Endometrial microvascular endothelial cells (primary cell): Measurements from ENCODE around the gene ID4. TPM values are rescaled to one million over a fixed set of nuclear protein-coding genes. Genes with fewer than 3 reads are reported as not detected.

Source experiments
- in situ Hi-C: cut with HindIII; loops from 2 replicates; pipeline ENCODE4 v1.10.0; 2017; ENCODE audit warnings: low sequenced_read_pairs, low pct_unique_long_range_greater_than_20kb; ENCODE audit errors: inconsistent ontology term
- total RNA-seq: library from RNA; depleted of rRNA; stranded (reverse); fragments of >200 nt; gene quantifications from one replicate; pipeline ENCODE4 v1.2.3, GENCODE V29; 2015; ENCODE audit errors: inconsistent ontology term

ID4 gene, protein sequence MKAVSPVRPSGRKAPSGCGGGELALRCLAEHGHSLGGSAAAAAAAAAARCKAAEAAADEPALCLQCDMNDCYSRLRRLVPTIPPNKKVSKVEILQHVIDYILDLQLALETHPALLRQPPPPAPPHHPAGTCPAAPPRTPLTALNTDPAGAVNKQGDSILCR
- total RNA-seq = not detected

DNA sequence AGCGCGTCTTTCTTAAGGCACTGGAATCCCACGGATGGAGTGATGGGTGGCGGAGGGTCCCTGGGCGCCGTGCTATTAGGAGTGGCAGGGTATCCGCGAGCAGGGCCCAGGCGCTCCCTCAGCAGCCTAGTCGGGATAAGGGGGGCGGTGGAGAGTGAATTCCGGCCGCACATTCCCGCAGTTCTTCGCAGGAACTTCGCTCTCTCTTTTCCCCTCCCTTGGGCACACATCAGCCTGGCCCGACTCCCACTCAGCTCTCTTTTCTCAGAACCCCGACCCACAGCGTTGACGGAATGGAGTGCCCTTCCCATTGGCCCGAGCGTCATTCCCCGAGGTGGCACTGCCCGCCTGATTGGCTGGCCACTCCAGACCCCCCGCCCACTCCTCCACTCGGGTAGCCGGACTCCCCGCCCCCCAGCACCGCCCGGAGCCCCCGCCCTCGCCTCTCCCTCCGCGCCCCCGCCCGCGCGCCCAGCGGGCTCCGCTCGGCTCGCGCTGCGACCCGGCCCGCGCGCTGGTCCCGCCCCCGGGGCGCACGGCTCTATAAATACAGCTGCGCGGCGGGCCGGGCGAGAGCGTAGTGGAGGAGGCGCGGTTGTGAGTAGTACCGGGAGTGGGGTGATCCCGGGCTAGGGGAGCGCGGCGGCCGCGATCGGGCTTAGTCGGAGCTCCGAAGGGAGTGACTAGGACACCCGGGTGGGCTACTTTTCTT, at the start of gene ID4:
ID4 (plus strand) TSS at position 572 of the 712 bp plus-strand sequence. CDS start 385 bp downstream, outside the sequence.
- in situ Hi-C loops = no loop called here

DNA sequence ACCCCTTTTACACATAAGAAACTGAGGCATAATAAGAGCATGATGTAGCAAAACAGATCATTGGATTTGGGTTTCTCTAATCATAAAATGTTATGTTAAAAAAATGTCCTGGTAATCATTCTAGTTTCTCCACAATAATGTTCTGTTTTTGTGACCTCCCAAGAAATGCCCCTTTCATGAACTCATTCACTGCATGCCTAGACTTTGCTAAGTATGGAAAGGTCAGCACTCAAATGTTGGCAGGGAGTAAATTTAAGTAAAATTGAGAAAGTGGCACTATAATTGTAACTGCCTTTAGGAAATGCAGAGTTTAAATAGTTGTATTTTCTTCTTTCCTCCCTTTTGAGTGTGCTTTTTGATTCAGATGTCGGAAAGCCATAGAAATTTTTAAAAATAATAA, 48.5 kb upstream of the ID4 start:
- in situ Hi-C loops = no loop called here

DNA sequence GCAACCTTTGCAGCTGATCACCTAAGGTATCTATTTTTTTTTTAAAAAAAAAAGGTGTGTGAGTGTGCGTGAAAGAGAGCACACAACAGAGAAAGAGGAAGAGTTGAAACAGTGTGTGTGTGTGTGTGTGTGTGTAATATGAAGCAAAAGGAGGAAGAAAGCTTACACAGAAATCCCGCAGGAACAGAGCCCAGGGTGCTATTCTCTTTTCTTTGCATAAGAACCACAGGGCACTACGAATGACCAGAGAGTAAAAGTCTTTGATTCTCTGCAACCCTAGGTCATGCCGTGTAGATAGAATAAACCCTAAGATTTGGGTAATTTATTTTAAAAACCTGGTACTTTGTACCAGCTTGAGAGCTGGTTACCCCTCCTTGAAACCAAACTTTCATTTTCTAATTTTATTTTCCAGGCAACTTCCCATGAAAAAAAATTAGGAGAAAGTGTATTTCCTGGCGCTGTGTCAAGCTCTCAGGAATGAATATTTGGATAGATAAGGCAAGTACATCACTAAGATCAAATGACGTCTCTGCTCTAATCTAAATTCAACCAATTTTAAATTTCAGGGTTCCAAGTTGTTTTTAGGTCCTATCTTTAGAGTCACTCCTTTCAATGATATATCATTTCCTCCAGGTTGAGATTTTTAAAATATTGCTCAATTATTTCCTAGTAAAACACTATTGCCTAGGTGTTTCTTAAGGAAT, 47.9 kb upstream of the ID4 start:
- in situ Hi-C loops = no loop called here

DNA sequence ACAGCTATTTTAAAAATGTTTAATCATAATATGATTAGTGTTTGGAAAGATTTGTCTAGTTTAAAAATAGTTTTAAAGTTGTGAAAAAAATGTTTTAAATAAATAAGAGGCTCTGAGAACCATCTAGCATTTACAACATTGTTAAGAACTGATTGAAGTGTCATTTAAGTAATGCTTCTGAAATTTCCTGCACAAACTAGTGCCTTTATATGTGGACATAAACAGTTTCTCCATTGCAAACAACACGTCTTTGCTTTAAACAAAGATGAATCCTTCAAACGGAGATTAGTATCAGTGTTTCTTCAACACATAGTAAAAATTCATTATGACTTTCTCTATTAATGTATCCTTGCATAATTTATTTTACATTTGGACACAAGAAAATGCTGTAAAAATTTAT, 45.9 kb upstream of the ID4 start:
- in situ Hi-C loops = no loop called here

DNA sequence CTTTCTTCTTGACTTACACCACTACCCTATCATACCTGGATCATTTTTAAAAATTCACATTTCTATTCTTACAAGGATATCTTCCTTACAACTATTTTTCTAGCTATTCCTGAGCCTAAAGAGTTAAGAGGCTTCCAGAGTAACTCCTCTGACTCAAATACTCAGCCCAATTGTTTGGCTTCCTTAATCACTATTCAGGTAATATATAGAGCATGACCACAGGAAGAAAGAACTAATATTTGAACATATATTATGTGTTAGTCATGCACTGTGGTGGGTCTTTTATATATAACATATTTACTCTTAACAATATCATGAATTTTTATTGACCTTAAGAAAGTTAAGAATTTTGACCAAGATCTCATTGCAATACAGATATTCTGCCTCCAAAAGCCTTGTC, 42.0 kb upstream of the ID4 start:
- in situ Hi-C loops = no loop called here

DNA sequence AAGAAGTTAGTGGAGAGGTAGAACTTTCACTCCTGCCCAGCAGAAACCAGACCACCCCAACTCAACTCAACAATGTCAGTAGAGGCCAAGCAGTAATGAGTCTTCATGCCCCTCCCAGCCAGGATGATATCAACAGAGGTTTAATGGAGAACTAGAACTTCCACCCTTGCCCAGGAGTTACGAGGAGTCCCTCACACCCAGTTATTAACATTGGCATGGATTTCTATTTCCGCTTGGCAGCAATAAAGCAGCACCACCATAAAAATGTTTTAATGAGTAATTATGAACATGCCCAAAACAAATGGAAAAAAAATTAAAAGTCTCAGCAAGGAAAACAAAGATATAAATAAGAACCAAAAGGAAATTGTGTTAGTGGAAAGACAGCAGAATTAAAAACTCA, 40.7 kb upstream of the ID4 start:
- in situ Hi-C loops = no loop called here

DNA sequence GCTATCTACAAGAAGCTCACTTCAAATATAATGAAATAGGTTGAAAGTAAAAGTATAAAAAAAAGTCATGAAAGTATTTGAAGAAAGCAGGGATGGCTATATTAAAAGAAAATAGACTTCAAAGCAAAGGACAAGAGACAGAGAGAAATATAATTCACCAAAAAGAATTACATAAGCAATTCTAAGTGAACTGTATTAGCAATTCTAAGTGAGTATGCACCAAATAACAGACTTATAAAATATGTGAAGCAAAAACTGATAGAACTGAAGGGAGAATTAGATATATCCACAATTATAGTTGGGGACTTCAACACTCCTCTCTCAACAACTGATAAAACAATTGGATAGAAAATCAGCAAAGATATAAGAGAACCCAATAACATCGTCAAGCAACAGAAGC, 38.8 kb upstream of the ID4 start:
- in situ Hi-C loops = no loop called here

DNA sequence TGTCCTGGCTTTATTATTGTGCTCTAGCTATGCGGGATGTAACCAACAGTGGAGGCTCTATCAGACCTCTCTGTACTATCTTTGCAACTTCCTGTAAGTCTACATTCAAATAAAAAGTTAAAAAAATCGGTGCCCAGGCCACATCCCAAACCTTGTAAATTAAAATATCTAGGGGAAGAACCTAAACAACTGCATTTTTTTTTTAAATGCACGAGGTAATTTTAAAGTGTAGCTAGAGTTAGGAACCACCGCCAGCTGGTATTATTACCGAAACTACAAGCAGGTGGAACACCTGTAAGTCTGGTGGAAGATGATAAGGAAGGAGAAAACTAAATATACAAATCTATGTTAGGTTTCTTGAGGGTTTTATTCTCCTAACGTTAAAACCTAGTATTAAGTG, 34.5 kb upstream of the ID4 start:
- in situ Hi-C loops = no loop called here

DNA sequence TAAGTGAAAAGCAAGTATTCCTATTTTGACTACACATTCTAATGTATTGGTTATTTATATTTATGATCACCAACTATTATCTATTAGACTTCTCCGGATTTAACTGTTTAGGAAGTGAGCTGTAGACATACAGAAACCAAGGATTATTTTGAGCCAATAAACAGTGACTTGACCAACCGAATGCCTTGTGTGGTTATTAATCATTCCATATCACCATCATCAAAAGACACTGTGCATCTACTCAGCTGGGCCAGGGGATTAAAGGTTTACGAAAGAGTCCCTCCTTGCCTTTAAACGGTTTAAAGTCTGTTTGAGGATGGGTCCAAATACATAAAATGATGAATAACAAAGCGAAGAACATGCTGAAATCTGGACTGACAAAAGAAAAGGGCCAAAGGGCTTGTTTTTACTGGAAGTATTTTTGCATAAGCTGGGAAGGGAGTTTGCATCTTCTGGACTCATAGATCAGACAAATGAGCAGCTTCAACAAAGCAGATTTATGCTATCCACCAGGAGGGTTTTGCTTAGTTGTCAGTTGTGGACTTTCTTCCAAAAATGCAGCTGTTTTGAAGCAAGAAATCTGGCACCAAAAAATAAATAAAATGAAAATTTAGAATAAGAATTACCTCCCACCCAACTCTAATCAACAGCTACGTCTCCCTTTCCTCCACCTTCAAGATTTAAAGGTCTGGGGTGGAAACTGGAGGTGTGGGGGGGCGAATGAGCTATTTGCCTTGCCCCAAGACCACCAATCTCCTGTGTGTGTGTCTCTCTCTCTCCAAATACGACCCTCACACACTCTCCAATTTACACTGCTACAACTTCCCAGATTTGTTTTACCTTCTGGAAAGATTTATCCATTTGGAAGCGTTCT, 33.6 kb upstream of the ID4 start:
- in situ Hi-C loops = no loop called here

DNA sequence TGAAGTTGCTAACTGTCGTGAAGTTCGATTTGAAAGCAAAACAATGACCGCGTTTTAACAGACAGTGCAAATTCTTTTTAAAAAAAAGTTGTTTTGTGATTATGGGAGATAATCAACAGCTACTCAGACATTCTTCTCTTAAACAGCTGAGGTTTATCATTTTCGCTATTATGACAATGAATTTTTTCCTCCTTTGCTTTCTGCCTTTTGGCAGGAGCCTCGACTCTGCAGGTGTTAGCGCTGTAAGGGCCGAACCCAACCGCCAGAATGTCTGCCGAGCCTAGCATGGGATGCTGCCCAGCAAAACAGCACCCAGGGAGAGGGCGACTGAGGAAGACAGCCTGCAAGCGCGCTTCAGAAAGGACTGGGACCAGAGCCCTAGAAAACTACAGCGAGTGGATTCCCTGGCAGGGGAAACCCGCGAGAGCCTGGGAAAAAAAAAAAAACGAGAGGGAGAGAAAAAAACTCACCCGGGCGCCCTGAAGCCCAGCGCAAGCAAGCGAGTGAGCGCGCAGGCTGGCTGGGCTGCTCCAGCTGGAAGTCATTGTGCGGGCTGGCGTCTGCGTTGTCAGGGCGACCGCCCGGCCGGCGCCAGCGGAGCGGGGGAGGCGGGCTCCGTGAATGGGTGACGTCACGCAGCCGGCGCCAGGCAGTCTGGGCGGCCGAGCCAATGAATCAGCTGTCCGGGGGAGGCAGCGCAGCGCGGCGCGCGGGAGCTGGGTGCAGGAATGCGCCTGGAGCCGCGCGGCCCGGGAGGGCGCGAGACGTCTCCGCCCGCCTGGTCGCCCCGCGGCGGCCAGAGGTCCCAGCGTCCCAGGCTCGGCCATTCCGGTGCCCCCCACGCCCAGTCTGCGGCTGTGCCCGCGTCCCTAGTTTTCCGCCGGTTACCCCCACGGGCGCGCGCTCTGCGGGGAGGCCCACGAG, 32.7 kb upstream of the ID4 start:
- in situ Hi-C loops = no loop called here

DNA sequence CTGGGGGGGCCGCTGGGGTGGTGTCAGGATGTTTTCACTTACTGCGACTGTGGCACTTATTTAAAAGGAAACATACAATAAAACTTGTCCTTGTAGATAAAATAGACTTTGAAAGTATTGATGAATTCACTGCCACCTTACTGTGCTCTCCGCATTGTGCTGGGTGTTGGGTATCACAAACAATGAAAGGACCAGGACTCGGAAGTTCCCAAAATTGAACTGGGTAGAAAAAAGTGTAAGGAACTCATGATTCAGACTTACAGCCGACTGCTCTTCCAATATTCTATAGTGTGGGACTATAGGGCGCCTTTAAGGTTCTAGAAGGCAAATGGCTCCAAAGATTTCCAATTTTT, 32.1 kb upstream of the ID4 start:
- in situ Hi-C loops = no loop called here

DNA sequence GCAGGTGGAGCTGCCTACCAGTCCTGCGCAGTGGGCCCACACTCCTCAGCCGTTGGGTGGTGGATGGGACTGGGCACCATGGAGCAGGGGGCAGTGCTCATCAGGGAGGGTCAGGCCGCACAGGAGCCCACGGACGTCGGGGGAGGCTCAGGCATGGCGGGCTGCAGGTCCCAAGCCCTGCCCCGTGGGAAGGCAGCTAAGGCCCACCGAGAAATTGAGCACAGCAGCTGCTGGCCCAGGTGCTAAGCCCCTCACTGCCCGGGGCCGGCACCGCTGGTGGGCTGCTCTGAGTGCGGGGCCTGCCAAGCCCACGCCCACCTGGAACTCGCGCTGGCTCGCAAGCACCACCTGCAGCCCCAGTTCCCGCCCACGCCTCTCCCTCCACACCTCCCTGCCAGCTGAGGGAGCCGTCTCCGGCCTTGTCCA, 30.2 kb upstream of the ID4 start:
- in situ Hi-C loops = no loop called here

DNA sequence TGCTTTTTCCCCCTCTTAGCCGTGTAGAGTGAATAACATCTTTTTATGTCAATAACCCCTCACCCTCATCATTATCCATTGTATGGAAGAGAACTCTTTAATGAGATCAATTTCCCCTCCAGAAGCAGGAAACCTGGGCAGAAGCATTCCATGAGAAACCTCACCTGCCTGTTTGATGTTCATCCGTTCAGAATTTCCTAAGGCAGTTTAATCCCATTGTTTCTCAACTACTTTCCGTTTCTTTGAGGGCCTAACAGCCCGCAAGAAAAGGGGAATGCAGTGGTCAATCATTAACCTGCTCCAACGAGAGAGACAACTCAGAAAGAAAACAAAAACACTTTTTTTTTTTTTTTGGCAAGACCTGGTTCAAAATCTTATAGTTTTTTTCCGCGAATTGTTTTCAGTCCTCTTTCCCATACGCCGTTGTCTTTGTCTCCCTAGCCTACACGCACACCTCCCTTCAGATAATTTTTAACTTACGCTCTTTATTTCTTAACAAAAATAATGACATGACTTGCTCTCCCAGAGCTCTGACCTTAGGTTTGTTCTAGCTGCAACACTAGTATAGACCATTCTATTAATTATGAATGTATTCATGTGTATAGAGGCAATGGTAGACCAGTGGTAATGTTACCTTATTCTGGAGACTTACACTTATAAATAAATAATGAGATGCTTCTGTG, 25.6 kb upstream of the ID4 start:
- in situ Hi-C loops = no loop called here

DNA sequence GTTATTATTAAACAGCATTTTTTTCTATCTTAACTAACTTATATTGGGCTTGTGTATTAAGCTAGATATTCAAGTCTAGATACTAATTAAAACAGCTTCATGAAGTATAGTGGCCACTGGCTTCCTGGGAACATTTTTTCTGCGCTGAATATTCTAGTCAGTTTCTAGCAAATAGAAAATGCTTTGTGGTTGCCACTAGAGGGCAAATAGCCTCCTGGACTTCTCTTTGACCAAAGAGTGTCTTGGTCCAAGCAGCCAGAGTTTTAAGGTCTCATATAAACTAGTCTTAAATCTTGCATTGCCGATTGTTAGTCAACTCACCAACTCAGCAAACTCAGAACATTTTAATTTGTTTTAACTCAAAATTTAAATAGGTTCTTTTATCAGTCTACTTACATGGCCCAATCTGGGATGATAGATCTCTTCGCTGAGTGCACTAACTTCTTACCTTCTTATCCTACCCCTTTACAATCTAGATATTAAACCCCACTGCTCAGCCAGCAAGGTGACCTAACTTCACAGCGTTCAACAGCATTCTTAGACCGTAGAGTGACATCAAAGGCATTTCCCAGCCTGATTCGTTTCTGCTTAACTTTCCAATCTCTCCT, 24.6 kb upstream of the ID4 start:
- in situ Hi-C loops = no loop called here

DNA sequence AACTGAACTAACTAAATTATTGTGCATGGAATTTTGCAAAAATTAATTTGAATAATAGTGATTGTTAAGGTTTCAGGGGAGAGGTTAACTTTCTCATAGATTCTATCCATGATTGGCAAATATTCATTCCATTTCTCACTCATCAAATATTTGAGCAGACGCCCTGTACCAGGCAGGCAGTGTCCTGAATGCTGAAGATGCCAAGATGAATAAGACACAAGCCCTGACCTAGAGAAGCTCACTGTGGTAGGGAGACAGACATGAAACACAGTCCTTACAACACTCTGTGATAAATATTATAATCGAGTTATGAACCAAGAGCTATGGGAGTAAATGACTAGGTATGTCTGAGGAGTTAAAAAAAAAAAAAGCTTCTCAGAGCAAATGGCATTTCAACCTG, 18.4 kb upstream of the ID4 start:
- in situ Hi-C loops = no loop called here

DNA sequence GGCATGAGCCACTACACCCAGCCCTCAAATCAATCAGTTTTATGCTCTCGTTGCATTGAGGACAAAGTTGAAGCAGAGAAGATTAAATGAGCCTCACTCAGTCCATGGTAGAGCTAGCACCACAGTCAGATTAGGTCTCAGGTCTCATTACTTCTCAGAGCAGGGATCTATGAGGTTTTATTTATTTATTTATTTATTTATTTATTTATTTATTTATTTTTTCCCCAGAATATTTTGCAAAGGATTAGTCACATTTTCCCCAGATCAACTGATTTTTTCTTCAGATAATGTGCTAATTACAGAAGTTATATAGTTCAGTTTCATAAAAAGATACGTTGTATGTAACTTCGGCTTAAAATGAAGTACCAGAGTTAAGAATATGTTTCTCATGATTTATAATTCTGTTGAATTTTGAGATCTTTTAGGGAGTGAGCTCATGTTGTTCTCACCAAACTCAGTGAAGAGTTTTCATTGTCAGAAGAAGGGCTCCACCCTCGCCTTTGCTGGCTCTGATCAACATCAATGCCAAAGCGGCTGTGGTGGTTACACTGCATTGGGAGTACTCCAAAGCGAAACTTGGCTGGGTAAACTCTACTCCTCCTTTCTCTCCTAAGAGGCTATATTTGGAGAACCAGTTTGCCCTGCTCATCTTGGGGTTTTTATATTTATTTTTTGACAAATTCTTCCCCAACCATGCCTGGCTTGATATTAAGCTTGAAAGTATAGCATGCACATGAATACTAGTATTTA, 12.9 kb upstream of the ID4 start:
- in situ Hi-C loops = no loop called here

DNA sequence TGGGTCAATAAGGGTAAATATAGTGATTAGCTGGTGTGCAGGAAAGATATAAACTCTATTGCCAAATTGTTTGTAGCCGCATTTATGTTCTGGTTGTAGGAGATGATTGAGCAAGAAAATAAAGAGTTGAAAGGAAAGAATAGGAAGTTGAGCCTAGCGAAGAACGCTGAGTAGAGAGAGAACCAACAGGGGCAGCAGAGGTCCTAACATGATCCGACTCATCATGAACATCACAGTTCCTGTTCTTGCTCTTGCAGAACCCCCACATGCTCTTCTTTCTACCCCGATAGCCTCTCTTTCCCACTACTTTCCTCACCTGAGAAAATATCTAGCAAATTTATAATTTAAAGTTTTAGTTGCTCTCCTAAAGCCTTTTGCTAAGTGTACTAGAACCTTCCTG, 9.9 kb upstream of the ID4 start:
- in situ Hi-C loops = no loop called here
